ENCODE data around the gene KRT86. TPM values are rescaled to one million over a fixed set of nuclear protein-coding genes. Genes with fewer than 3 reads are reported as not detected.

The KRT86 gene
- polyA plus RNA-seq, 2 of the 4 experiments (the other 2 are of a cell fraction): 23.5 to 378 TPM

GRCh38 chr12:52271158-52271557, 3.3 kb upstream of the KRT86 start:
- no peak overlapping the region; the same call in 2 of the 3 replicates for H3K4me2 ChIP-seq
- H3K27ac ChIP-seq: peak overlapping the region; percentile 43 to 77
- TF ChIP-seq RFX5 (IDR thresholded peaks at IDR 0.05) (no peak), ESRRA (IDR thresholded peaks at IDR 0.05; ENCODE audit: borderline replicate concordance, low read length) (no peak), FOSL2 (IDR thresholded peaks at IDR 0.05) (no peak), FOSL2 (CRISPR knock-in tag; IDR thresholded peaks at IDR 0.05) (peak; percentile 18; the same call in 1 of the 2 replicates), HES2 (IDR thresholded peaks at IDR 0.05) (0 out of 2 replicates have a peak, but pooled peaks have one; percentile 27), MAFK (IDR thresholded peaks at IDR 0.05; ENCODE audit: partially characterized antibody) (peak; percentile 2), CEBPB (IDR thresholded peaks at IDR 0.05) (peak; percentile 66 to 88; a peak in 3 of 4 replicates)
- DNase-seq (ENCODE audit: low read depth in 1 of 2, low spot score in 1 of 2) (no peak), ATAC-seq (no peak), FAIRE-seq (no peak)
- 74% methylated on average over 1 of the region's 1 CpG for WGBS (ENCODE audit: missing lambda C conversion rate)
- ChIA-PET CTCF (interaction anchor here (1.2 to 14.8 kb wide), 6 partner anchors 10 to 609 kb away, joined by 3 to 301 read pairs (median 11); partner anchors contain the start of gene KRT86), POLR2A (interaction anchor here (0.5 to 1.3 kb wide), 2 partner anchors 9 to 1042 kb away, joined by 3 to 6 read pairs; no protein-coding TSS in a partner anchor)
- no peak overlapping the region for H3K4me3 ChIP-seq
- peaks cover 5% of the 10 kb centered on the region; the same call in 2 of the 3 replicates for H3K9me3 ChIP-seq
- H3K4me1 ChIP-seq: peaks cover 13% of the 10 kb centered on the region

DNA sequence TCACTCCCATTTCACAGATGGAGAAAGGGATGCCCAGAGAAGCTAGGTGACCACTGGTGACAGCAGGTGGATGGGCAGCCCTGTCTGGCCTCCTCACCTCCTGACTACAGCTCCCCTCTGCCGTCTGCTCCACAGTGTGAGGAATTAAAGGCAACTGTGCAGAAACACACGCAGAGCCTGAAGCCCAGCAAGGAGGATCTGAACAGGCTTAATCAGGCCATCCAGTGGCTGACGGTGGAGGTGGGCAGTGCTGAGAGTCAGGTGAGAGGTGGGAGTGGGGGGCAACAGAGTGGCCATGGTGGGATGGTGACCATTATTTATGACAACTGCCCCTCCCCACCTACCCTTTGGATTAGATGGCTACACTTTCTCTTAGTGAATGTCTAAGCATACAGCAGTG, 1.2 kb downstream of the KRT86 start:
- FAIRE-seq (peak; percentile 73), DNase-seq (ENCODE audit: low read depth in 1 of 2, low spot score in 1 of 2) (no peak), ATAC-seq (no peak)
- WGBS (ENCODE audit: missing lambda C conversion rate): 90% methylated on average over 3 of the region's 3 CpGs
- CTCF ChIA-PET: interaction anchor here (0.6 to 15.3 kb wide), 8 partner anchors 10 to 604 kb away, joined by 3 to 387 read pairs (median 6); partner anchors contain the start of genes KRT7 and KRT83
- Histone ChIP-seq H3K4me3 (no peak overlapping the region), H3K4me2 (no peak overlapping the region), H3K9me3 (peaks cover 5% of the 10 kb centered on the region; the same call in 2 of the 3 replicates), H3K4me1 (peaks cover 52% of the 10 kb centered on the region), H3K27ac (peak overlapping the region; percentile 96 to 100)
- POLR2A ChIA-PET: interaction anchor here (0.6 to 11.7 kb wide), 3 partner anchors 24 to 213 kb away, joined by 3 to 383 read pairs (median 3); no protein-coding TSS in a partner anchor
- TF ChIP-seq JUN (IDR thresholded peaks at IDR 0.05) (no peak), SREBF2 (IDR thresholded peaks at IDR 0.05) (no peak), EP300 (IDR thresholded peaks at IDR 0.05) (no peak), FOSB (CRISPR knock-in tag; IDR thresholded peaks at IDR 0.05) (no peak), PHF8 (IDR thresholded peaks at IDR 0.05; ENCODE audit: borderline replicate concordance, low read depth) (no peak), HOXB13 (CRISPR knock-in tag; IDR thresholded peaks at IDR 0.05; ENCODE audit: low read depth) (no peak), ZNF302 (CRISPR knock-in tag; IDR thresholded peaks at IDR 0.05) (no peak), HES2 (IDR thresholded peaks at IDR 0.05) (no peak), ZFP36 (IDR thresholded peaks at IDR 0.05; ENCODE audit: borderline replicate concordance, partially characterized antibody) (no peak), MAFK (IDR thresholded peaks at IDR 0.05; ENCODE audit: partially characterized antibody) (no peak), BCL3 (IDR thresholded peaks at IDR 0.05) (no peak), NPAS2 (CRISPR knock-in tag; IDR thresholded peaks at IDR 0.05; ENCODE audit: borderline replicate concordance) (no peak), NFE2L2 (conservative IDR thresholded peaks at IDR 0.05; ENCODE audit: low read length) (no peak), JUNB (IDR thresholded peaks at IDR 0.05) (no peak), HMGXB4 (CRISPR knock-in tag; IDR thresholded peaks at IDR 0.05; ENCODE audit: borderline replicate concordance) (no peak), TP53 (CRISPR knock-in tag; IDR thresholded peaks at IDR 0.05) (no peak)
- TF ChIP-seq, protein P1, sequence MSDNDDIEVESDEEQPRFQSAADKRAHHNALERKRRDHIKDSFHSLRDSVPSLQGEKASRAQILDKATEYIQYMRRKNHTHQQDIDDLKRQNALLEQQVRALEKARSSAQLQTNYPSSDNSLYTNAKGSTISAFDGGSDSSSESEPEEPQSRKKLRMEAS (IDR thresholded peaks at IDR 0.05): no peak
